Ishikawa (cell line): ENCODE measurements around the gene ITPR1.

Experiments used
- CEBPB ChIP-seq: IDR thresholded peaks from 2 replicates; pipeline ENCODE4 v1.6.1; 2012
- EGR1 ChIP-seq: IDR thresholded peaks from 2 replicates; pipeline ENCODE4 v1.6.1; 2012
- EP300 ChIP-seq: IDR thresholded peaks from 2 replicates; pipeline ENCODE4 v1.6.1; 2012; ENCODE audit warnings: borderline replicate concordance
- FOXM1 ChIP-seq: IDR thresholded peaks from 2 replicates; pipeline ENCODE4 v1.6.1; 2012; ENCODE audit warnings: low read depth, borderline replicate concordance
- MAX ChIP-seq: IDR thresholded peaks from 2 replicates; pipeline ENCODE4 v1.6.1; 2012
- NFIC ChIP-seq: IDR thresholded peaks from 2 replicates; pipeline ENCODE4 v1.6.1; 2012
- RAD21 ChIP-seq: IDR thresholded peaks from 2 replicates; pipeline ENCODE4 v1.6.1; 2012; ENCODE audit warnings: low read depth
- TAF1 ChIP-seq: IDR thresholded peaks from 2 replicates; pipeline ENCODE4 v1.6.1; 2012; ENCODE audit warnings: low read depth, mild to moderate bottlenecking
- TCF12 ChIP-seq: IDR thresholded peaks from 2 replicates; pipeline ENCODE4 v1.6.1; 2012; ENCODE audit warnings: low read depth
- YY1 ChIP-seq: IDR thresholded peaks from 2 replicates; pipeline ENCODE4 v1.6.1; 2012; ENCODE audit warnings: low read depth
- ZBTB7A ChIP-seq: IDR thresholded peaks from 2 replicates; pipeline ENCODE4 v1.6.1; 2012; ENCODE audit warnings: low read depth

- TF ChIP-seq ZBTB7A (no peak), MAX (no peak), CEBPB (no peak), NFIC (no peak), TAF1 (no peak), RAD21 (no peak), YY1 (no peak), TCF12 (no peak), EGR1 (no peak), EP300 (no peak), FOXM1 (no peak)
These were observed 239.8 kb downstream of the ITPR1 start for GRCh38 chr3:4732925-4733324.
